ENCODE data around the gene MPL. TPM values are rescaled to one million over a fixed set of nuclear protein-coding genes. Genes with fewer than 3 reads are reported as not detected.

MPL gene
- polyA plus RNA-seq, 12 donors, result 0.14 to 0.91 (median 0.26) TPM; not detected in 5

DNA sequence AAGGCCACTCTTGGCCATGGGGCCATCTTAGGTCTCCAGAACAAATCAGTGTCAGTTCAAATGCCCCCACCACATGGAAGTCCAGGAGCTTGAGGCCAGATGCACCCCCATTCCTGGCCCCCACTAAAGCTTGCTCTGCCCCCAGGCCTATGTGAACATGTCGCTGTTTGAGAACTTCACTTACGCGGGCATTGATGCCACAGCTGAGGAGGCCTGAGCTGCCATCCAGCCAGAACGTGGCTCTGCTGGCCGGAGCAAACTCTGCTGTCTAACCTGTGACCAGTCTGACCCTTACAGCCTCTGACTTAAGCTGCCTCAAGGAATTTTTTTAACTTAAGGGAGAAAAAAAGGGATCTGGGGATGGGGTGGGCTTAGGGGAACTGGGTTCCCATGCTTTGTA is 15.1 kb upstream of the MPL start:
- DNase-seq, result no peak

DNA sequence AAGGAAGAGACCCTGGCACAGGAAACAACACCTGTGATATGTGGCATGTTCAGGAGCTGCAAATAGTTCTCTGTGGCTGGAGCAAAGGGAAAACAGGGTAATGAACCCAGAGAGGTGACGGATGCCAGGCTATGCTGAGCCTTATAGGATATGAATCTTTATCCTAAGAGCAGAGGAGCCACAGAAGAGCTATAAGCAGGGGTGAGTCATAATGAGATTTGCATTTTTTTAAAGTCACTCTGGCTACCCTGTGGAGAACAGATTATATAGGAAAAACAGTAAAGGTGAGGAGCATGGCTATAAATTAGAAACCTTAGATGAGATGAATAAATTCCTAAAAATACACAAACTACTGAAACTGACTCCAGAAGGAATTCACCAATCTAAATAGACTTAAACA is 12.8 kb upstream of the MPL start:
- DNase-seq, result no peak

DNA sequence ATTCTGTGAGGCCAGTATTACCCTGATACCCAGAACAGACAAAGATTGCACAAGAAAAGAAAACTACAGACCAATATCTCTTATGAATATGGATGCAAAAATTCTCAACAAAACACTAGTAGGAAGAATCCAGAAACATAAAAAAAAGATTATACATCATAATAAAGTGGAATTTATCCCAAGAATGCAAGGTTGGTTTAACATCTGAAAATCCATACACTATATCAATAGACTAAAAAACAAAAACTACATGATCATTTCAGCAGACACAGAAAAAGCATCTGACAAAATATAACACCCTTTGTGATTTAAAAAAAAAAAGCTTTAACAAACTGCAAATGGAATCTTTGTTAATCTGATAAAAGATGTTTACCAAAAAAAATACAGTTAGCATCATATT is 12.2 kb upstream of the MPL start:
- no peak for DNase-seq

DNA sequence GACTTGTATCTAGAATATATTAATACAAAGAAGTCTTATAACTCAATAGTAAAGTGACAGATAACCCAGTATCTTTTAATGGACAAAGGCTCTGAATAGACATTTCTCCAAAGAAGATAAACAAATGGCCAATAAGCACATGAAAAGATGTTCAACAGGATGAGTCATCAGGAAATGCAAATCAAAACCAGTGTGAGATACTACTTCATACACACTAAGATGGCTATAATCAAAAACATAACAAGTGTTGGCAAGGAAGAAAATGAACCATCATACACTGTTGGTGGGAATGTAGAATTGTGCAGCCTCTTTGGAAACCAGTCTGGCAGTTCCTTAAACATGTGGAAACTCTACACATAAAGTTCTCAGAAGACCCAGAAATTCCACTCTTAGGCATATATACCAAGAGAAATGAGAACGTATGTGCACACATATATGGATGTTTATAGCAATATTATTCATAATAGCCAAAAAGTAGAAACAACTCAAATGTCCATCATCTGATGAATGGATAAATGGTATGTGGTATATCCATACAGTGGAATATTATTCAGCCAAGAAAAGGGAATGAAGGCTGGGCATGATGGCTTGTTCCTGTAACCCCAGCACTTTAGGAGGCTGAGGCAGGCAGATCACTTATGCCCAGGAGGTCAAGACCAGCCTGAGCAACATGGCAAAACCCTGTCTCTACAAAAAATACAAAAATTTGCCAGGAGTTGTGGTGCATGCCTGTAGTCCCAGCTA is 9.9 kb upstream of the MPL start:
- no peak for DNase-seq

DNA sequence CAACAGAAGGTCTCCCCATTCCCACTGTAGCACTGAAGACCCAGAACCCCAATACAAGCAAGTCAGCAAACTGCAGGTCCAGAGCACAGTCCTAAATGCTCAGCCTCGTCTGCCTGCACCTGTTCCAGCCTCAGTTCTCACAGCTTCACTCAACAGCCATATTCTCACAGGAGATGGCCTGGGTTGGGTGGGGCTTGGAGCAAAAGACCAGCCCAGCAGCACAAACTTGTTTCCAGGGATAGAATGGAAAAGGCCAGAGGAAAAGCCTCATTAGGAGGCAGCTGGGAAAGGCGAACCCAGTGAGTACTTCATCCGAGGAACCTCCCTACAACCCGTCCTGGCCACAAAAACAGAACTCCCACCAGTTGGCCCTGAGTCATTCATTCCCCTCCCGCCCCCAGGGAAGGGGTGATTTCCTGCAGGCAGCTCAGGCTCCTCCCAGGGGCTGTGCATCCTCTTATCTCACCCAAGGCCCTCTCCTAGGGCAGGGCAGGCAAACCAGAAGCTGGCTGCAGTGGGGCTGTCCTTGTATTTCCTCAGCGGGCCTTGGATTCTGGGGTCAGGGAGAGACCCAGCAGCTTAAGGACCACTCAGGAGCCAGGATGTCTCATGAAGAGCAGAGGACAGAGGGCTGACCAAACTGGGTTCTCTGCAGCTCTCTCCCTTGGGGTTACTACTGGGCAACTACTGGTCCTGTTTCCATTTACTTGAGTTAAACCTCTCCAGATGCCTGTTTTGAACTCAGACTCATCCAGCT is 7.4 kb upstream of the MPL start:
- peak; percentile 19 for DNase-seq

DNA sequence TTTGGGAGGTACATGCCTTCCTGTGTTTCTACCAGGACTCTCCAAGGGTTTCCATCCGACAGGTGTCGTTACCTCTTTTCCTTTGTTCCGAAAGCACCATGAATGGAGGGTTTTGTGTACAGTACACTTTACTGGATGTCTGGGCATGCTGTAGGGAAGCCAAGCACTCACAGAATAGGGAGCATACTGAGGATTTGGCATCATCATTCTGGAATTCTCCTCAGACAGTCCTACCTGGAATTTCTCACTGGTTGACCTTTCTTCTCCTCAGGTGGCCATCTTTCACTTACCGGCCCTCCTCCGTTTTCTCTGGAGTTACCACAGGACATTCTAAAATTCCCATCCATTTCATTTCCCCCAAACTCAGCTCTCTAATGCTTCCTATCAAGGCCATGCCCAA is 5.9 kb upstream of the MPL start:
- no peak for DNase-seq

DNA sequence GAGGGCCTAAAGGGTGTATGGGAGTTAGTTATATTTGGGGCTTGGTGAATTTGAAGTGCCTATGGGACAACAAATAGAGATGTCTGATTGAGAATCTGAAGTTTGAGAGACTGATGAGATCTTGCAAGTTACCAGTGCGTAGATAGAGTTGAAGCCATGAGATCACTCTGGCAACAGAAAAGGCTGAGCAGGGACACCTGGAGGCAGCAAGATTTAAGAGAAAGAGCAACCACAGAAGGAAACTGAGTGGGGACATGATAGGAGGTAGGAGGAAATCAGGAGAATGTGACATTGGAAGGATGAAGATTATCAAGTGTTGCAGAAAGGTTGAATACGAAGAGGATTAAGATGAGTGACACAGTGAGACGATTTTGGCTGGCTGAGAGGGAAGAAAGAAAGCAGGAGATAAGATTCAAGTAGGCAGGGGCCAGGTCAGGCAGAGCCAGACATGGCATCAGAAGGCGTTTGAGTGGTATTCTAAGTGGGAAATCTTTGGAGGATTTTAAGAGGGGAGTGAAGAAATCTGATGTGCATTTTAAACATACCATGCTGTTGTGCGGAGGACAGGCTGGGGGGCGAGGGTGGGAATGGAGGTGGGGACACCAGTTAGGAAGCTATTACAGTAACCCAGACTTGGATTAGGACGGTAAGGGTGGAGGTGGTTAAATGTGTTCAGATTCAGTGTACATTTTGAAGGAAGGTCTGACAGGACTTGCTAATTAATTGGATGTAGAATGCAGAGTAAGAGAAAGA is 3.0 kb upstream of the MPL start:
- DNase-seq, result no peak

DNA sequence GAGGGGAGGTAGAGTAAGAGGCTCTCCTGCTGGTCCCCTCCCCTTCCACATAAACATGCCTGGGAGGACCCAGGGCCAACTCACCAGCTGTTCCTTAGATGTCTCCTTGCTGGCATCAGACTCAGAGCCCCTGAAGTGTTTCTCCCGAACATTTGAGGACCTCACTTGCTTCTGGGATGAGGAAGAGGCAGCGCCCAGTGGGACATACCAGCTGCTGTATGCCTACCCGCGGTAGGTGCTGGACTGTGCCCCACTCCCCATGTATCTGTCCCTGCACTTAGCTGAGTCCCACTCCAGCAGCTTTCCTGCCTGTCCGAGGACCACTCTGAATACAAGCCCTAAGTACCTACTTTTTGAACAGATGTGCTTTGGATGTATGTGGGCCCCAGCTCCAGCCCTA is 383 bp downstream of the MPL start:
- no peak for DNase-seq

DNA sequence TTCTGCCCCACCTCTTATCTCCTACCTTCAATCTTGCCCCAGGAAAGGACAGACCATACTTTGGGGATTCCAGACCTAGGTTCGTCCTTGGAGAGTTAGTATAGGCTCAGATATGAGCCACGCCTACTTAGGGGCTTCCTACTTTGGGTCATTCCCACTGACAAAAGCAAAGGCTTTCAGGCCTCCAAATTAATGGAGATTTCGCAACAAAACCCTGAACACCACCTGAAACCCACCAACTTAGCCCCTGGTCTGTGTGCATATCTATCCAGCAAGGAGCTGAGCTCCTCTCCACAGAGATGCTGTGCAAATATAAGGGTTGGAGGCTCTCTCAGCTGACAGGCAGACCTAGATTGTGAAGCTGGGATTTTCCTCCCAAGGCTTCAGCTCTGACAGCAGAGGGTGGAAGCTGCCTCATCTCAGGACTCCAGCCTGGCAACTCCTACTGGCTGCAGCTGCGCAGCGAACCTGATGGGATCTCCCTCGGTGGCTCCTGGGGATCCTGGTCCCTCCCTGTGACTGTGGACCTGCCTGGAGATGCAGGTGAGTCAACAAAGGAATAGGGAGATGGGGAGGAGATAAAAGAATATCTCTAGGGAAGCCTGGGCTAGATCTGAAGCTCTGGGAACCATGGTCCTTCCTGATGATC is 2.1 kb downstream of the MPL start:
- no peak for DNase-seq

DNA sequence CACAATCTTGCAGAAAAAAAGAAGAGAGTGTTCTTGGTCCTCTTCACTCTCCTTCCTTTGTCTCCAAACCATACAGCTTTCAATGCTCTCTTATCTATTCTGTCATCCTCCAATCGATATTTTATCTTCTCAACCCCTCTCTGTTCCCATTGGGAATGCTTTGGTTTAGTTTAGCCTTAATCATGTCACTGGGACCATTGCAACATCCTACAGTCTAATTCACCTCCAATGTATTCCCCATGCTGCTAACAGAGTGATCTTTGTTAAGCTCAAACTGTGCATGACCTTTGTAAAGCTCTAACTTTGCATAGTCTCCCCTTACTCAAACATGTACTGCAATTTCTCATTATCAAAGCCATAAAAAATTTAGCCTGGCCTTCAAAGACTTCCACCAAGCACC is 2.9 kb downstream of the MPL start:
- no peak for DNase-seq

DNA sequence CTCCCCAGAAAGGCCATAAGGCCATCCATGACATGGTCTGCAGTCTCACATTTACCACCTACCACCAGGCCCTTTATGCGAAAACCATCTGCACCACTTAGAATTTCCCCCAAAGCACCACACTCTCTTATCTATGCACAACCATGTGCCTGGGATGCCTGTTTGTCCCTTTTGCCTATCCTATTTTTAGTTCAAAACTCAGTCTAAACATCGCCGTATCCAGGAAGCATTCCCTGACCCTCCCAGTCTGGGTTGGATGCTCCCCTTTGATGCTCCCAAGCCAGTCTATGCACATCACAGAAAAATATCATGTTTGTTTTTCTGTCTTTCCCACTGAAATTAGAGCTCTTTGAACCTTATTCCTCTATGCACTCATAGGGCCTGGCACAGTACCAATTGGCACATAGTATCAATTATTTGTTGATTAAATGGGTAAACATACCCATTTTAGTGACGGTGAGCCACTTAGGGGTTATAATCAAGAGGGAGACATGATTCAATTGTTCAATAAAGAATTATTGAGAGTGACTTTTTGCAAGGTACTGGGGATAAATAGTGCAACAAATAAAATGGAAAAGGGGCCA is 6.7 kb downstream of the MPL start:
- DNase-seq, result no peak

DNA sequence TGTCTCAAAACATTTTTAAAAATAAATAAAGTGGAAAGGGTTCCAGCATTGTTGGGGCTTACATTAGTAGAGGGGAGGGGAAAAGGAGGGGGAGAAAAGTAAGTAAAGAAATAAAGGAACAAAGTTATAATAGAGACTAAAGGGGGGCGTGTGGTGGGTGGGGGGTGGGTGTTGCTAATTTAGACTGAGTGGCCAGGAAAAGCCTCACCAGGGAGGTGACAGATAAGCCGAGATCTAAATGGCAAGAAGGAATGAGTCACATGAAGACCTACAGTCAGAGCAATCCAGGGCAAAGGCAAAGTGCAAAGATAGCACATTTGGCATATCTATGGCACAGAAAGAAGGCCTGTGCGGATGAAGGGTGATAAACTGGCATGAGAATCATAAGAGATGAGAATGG is 7.5 kb downstream of the MPL start:
- DNase-seq, result no peak

DNA sequence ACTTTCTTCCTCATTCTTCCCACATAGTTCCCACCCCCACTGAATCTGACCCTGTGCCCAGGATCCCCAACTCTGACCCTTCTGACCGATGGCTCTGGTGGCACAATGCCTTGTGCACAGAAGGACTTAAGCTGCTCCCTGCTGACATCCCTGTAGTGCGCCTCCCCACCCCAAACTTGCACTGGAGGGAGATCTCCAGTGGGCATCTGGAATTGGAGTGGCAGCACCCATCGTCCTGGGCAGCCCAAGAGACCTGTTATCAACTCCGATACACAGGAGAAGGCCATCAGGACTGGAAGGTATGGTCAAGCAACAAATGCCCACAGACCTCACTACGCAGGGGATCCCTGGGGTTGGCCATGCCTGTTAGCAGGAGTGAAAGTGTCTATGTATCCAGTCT is 9.0 kb downstream of the MPL start:
- no peak for DNase-seq

DNA sequence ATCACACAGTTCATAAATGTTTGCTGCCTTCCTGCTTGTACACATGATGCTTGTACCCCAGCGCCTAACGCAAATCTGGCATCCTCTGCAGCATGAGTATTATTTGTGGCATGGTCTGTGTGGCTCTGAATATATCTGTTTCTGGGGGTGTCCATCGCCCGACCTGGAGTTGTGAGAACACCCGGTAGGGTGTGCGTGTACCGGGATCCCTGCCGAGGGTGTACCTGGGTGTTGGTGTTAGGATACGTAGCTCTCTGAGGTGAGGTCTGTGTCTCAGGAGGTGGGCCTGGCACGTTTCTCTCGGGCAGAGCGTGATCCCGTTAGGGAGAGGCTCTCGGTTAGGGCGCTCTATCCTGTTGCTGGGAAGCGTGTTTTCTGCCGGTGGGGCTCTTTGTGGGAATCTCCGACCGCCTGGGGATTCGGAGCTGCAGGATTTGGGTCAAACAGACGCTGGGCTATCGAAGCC is 10.8 kb downstream of the MPL start:
- no peak for DNase-seq

DNA sequence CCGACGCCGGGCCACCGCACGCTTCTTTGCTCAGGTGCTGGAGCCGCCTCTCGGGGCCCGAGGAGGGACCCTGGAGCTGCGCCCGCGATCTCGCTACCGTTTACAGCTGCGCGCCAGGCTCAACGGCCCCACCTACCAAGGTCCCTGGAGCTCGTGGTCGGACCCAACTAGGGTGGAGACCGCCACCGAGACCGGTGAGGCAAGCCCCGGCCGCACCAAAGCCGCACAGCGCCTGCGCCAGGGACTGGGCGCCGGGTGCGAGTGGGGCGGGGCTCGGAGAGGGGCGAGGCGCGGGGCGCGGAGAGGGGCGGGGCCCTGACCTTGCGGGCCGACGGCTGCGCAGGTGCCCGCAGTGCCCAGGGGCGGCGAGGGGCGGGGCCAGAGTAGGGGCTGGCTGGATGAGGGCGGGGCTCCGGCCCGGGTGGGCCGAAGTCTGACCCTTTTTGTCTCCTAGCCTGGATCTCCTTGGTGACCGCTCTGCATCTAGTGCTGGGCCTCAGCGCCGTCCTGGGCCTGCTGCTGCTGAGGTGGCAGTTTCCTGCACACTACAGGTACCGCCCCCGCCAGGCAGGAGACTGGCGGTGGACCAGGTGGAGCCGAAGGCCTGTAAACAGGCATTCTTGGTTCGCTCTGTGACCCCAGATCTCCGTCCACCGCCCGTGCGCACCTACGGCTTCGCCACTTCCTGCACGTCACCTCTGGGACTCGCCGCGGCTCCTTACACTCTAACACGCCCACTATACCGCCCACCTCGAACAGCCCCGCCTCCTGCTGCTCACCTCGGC is 11.4 kb downstream of the MPL start:
- peak; percentile 35 for DNase-seq

DNA sequence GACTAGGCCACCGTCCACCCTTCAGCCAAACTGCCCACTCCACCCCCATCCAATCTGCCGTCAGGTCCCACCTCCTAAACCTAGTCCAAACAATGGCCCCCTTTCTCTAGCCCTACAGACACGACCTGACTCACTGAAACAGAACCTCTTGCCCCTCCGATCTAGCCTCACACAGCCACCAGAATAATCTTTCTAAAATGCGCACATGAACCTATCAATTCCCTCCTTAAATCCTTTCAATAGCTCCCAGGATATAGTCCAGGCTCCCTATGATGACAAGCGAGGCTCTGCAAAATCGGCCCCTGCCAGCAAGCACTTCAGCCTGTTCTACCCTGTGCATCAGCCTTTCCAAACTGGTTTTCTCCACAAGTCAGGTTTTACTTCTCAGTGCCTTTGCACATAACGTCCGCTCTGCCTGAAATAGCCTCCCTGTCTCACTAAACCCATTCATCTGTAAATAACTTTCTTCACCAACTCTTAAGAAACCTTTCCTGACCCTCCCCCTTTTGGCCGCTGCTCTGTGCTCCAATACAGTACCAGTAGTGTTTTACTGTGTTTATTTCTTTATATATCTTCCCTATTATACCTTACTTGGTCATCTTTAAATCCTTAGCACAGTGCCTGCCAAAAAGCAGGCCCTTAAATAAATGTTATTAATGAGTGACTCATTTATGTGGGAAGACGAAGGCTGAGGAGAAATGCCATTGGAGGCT is 12.1 kb downstream of the MPL start:
- DNase-seq, result no peak

DNA sequence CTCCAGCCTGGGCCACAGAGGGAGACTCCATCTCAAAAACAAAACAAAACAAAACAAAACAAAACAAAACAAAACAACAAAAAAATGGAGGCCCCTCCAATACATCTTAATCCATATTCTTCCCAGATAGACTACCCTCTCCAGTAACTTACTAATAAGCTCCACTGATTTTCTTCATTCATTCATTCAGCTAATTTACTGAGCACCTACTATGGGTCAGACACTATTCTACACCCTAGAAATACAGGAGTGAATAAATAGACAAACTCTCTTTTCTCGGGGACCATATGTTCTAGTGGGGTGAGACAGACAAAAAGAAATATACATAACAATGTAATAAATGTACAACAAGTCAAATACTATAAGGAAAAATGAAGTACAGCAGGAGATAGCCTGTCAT is 13.4 kb downstream of the MPL start:
- no peak for DNase-seq

DNA sequence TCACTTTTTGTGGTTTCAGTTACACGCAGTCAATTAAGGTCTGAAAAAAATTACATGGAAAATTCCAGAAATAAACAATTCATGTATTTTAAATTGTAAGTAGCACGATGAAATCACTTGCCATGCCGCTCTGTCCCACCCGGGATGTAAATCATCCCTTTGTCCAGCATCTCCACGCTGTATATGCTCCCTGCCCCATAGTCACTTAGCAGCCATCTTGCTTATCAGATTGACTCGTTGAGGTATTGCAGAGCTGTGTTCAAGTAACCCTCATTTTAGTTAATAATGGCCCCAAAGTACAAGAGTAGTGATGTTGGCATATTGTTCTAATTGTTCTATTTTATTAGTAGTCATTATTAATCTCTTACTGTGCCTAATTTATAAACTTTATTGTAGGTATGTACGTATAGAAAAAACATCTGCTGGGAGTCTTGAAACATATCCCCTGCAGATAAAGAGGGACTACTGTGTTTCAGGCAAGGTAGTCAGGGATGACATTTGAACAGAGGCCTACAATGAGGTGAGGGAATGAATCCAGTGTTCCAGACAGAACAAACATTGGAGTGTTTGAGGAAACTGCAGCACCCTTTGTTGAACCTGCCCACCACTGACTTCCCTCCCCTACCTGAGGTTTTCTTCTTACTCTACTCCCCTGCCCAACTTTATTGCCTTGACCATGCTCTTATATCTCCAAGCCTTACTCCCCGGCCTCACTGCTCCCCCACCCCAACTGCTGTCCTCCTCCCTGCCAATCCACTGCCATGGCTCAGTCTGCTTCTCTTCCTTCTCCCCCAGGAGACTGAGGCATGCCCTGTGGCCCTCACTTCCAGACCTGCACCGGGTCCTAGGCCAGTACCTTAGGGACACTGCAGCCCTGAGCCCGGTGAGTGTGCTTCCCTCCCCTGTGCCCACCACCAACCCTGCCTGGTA is 14.1 kb downstream of the MPL start:
- no peak for DNase-seq

DNA sequence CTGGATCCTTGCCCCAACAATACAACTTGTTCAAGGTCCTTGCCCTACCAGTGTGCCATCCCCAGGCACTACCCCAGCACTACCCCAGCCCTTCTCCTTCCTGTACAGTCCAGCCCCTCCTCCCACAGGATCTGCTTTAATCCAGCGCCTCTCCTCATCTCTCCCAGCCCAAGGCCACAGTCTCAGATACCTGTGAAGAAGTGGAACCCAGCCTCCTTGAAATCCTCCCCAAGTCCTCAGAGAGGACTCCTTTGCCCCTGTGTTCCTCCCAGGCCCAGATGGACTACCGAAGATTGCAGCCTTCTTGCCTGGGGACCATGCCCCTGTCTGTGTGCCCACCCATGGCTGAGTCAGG is 14.7 kb downstream of the MPL start:
- no peak for DNase-seq

All from muscle of arm (tissue), 12 donors.